OCI-LY7 (cell line): ENCODE data around the gene ZBTB47.

Experiments used
- CTCF ChIP-seq: fragments of 200-600 bp; sonication (generic); conservative IDR thresholded peaks from 2 replicates; pipeline ENCODE4 v1.5.1; 2014; ENCODE audit warnings: mild to moderate bottlenecking, antibody characterized with exemption, low read length, moderate library complexity, mixed read lengths
- EZH2phosphoT487 ChIP-seq: fragments of 200-600 bp; sonication (generic); IDR thresholded peaks from 2 replicates; pipeline ENCODE4 v1.6.1; 2018; ENCODE audit warnings: low read depth, borderline replicate concordance, mild to moderate bottlenecking, mixed run types, antibody characterized with exemption, low read length, moderate library complexity, mixed read lengths

GRCh38 chr3:42680806-42681205 lies 27.3 kb downstream of the ZBTB47 start:
- TF ChIP-seq CTCF (no peak), EZH2phosphoT487 (no peak)
